8988T (cell line): ENCODE results near the gene SYNGR4.
"Not testable (repeated sequence)": the region's sequence is repeated elsewhere in the genome, so short reads cannot be mapped to it uniquely, and the experiment has no call there.

Experiments
- DNase-seq: peaks from one replicate; pipeline ENCODE4 v3.0.0; 2011

The SYNGR4 gene

GRCh38 chr19:48342414-48342738 lies 21.8 kb upstream of the SYNGR4 start:
- DNase-seq: no peak

GRCh38 chr19:48342841-48343540 lies 21.2 kb upstream of the SYNGR4 start:
- no peak for DNase-seq

DNA sequence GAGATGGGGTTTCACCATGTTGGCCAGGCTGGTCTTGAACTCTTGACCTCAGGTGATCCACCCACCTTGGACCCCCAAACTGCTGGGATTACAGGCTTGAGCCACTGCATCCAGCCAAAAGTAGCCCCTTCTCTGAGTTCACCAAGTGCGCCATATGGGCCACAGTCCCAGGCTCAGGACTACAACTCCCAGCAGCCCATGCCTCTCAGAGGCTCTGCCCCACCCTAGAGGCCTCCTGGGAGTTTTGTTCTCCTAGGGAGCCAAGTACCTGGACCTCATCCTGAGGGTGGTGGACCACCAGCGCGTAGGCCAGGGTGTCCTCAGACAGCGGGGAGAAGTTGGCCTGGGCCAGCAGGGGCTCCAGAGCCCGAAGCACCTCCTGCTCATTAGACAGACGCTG lies 19.3 kb upstream of the SYNGR4 start:
- peak; percentile 61 for DNase-seq

- DNase-seq: no peak
Observed at GRCh38 chr19:48346191-48346590, 18.0 kb upstream of the SYNGR4 start.

DNA sequence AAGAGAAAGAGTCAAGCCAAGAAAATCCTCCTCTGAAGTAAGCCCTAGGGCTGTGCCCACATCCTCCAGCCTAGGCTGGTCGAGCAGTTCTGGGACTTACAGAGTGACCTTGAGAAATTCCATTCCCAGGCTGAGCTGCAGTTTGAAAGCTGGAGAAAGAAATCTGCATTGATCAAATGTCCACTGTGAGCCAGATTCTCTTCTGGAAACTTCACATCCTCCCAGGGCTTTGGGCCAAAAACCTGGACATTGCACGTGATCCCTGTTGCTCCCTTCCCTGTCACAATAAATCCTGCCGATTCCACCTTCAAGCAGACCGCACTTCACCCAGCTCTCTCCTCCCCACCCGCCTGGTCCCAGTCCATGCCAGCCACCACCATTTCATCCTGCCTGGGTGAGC lies 16.1 kb upstream of the SYNGR4 start:
- no peak for DNase-seq

DNA sequence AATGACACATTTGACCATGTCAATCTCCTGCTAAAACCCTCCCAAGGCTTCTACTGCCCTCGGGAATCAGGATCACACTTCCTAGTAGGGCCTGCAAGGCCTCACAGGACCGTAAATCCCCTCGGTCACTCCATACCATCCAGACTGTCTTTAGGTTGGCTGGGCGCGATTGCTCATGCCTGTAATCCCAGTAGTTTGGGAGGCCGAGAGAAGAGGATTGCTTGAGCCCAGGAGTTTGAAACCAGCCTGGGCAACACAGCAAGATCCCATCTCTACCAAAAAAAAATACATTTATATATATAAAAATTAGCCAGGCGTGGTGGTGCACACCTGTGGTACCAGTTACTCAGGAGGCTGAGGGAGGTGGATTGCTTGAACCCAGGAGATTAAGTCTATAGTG lies 15.4 kb upstream of the SYNGR4 start:
- no peak for DNase-seq

- no peak for DNase-seq
Observed at GRCh38 chr19:48350856-48351255, 13.3 kb upstream of the SYNGR4 start.

DNA sequence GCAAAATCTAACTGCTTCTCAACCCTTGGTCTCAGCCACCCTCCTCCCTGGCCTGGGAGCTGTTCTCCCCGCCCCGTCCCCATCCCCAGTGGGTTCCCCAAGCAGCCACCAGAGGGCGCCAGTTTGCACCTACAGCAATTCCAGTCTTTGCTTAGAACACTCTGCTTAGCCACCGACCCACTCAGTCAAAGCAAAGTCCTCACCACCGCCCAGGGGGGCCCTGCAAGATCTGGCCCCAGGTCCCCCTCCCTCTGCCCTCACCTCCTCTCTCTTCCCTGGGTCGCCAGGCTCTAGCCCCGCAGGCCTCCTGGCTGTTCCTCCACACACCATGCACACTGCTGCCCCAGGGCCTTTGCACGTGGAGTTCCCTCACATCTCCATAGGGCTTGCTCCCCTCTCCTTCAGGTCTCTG lies 12.8 kb upstream of the SYNGR4 start:
- DNase-seq: peak; percentile 66

GRCh38 chr19:48353677-48354076 lies 10.5 kb upstream of the SYNGR4 start:
- DNase-seq: no peak

DNA sequence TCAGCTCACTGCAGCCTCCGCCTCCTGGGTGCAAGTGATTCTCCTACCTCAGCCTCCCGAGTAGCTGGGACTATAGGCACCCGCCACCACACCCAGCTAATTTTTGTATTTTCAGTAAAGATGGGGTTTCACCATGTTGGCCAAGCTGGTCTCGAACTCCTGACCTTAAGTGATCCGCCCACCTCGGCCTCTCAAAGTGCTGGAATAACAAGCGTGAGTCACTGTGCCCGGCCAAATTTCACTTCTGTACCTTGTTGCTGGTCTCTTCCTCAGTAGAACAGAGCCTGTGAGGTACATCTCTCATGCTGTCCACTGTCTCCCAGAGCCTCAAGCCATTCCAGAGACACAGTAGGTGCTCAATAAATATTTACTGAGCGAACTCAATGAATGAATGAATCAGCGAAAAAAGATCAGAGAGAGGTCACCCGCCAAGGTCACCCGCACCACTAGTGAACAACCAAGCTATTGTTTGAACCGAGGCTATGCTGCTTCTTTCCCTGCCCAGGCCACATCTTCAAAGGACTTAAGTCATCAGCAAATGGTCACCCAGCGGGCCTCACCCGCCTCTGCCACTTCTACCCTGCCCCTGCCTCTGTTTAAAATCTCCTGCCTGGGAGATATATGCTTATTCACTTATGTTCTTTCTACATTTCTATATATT lies 9.7 kb upstream of the SYNGR4 start:
- no peak for DNase-seq

DNA sequence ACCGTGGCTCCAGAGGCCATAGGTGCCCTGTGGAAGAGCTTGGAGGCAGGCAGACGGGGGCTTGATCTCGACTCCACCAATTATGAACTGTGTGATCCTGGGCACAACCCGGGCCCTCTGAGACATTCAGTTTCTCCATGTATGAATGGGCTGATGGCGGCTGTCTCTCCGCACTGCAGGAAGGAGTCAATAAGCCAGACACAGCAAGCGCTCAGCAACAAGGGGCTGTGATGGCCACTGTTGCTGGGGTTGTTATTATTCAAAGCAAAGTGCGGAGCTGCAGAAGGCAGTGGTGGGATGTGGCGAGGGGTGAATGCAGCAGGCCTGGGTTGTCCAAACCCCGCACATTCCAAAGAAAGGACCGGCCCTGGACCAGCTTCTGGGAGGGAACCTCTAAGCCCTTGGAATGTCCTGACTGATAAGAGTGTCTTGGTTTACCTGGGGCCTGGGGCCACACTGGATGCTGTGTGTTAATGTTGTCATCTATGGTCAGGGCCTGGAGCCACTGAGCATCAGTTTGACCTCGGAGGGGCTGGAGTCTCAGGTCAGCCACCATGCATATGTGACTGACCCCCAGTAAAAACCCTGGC lies 8.7 kb upstream of the SYNGR4 start:
- DNase-seq: no peak

- DNase-seq: no peak
Observed at GRCh38 chr19:48359123-48359522, 5.0 kb upstream of the SYNGR4 start.

GRCh38 chr19:48361912-48362311 lies 2.3 kb upstream of the SYNGR4 start:
- DNase-seq: no peak

DNA sequence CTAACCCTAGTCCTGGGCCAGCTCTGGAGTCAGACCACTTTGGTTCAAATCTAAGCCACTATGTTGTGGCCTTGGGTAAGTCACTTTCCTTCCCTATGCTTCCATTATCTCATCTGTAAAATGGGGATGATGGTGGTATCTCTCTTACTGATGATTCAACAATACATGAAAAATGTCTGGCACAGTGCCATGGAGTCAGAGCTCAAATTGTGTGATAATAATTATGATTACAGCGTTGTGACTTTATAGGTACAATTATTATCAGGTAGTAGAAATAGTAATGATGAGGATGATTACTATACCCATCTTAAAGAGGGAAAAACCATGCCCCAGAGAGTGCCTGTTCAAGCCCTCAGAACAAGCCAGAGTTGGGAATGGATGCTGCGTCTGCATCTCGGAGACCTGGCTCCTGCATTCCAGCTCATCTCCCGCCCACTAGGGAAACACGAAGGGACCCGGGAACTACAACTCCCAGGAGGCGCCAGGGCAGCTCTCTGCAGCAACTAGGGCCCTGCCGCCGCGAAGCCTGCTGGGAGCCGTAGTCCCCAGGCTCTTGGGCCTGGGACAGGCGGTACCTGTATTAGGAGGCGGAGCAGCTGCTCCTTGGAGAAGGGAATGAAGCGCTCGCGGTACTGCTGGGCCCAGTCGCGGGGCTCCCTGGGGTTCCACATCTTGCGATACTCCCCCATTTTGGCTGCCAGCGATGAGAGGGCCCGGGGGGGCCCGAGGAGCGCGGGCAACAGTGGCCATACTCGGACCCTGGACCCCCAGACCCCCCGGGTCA lies 1.3 kb upstream of the SYNGR4 start:
- DNase-seq: peak; percentile 49

DNA sequence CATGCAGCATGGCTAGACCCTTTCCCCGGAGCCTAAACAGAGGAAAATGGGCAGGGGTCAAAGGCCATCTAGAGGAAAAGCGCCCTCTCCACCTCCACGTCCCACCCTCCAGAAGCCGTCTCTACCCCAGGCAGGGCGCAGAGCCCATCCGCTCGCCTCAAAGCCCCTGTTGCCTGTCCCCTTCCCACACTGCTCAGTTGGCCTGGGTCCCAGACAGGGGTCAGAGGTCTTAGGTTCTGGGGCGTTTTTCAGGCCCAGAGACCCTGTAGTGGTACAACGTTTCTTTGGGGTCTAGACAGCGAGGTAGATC lies 712 bp upstream of the SYNGR4 start:
- no peak for DNase-seq

DNA sequence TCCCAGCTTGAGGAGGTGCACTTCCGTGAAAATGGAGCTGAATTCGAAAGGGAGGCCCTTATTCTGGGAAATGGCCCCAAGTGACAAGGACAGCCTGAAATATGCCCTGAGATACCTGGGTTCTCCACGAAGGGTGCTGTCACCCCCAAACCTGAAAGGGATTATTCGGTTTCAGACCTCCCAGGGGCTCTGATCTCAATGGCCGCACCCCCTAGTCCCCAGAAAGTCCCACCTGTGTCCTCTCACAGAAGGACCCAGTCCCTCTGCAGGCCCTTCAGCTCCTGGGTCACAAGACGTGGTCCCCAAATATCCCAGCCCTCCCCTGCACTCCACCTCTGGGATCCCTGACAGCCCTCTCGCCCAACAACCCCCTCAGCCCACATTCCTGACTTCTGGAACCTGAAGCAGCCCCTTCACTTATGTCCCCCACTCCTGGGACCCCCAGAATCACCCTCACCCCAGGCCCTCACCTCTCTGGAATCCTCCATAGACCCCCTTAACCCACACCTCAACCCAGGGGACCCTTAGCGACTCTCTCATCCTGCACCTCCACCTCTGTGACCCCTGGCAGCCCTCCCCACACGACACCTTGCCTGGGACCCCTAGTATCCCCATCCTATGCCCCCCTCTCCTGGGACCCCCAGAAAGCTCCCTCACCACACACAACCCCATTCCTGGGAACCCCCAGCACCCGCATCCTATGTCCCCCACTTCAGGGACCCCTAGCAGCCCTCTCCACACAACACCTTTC lies 606 bp downstream of the SYNGR4 start:
- DNase-seq: no peak

DNA sequence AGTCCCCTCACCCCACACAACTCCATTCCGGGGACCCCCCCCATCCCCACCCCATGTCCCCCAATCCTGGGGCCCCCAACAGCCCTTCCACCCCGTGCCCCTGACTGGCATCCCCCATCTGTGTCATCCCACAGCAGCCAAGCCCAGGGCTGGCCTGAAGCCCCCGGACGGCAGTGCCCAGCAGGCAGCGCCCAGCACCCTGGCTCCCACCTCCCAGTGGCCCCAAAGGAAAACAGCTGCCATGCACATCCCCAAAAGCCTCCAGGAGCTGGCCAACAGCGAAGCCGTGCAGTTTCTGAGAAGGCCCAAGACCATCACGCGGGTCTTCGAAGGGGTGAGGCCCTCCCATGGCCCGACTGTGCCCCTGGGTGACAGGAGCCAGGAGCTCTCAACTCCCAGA lies 1.4 kb downstream of the SYNGR4 start:
- no peak for DNase-seq

DNA sequence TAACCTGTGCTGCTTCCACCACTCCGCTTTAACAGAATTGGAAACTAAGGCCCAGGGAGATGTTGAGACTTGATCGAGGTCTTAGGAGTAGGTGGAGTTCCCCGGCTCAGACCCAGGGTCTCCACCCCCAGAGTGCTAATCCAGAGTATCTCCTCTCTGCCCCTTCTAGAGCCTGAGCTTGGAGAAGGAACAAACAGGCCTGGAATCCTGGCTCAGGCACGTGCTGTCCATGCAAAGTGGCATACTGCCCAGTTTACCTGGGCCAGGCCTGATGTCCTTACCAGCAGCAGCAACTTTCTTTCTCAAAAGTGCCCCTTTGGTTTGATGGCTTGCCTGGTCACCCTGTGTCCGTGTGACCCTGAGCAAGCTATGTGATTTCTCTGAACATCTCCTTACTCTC lies 3.7 kb downstream of the SYNGR4 start:
- no peak for DNase-seq

GRCh38 chr19:48368936-48369335 lies 4.8 kb downstream of the SYNGR4 start:
- DNase-seq: no peak

DNA sequence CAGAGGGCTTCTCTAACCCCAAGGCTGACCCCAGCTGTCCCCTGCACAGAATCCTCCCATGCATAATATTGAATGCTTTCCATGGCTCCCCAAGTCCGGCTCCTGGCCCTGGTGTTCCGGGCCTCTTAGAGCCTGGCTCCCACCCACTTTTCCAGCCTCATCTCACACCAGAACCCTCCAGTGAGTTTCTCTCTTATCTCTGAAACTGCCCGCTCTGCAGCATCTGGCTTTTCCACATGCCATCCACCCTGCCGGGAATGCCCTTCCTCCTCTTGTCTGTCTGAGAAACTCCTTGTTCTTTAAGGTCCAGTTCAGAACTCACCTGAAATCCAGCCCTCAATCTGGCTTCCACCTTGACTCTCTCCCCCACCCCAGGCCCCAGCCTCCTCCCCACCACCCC lies 6.8 kb downstream of the SYNGR4 start:
- DNase-seq: no peak

DNA sequence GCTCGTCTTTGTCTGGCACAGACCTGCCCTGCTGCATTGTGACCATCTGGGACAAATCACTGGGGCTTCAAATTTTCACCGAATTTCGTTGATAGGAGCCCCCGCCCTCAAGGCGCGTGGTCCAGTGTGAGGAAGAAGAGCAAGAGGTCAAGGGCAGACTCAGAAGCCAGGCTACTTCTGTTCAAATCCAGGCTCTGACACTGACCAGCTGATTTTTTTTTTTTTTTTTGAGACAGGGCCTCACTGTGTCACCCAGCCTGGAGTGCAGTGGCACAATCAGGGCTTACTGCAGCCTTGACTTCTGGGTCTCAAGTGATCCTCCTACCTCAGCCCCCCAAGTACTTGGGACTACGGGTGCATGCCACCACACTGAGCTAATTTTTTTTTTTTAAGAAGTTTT lies 7.2 kb downstream of the SYNGR4 start:
- DNase-seq: no peak

DNA sequence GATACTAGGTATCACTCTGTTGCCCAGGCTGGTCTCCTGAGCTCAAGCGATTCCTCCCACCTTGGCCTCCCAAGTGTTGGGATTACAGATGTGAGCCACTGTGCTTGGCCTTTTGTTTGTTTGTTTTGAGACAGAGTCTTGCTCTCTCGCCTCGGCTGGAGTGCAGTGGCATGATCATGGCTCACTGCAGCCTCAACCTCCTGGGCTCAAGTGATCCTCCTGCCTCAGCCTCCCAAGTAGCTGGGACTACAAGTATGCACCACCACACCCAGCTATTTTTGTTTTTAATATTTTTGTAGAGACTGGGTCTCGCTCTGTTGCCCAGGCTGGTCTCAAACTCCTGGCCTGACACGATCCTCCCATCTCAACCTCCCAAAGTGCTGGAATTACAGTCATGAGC lies 7.6 kb downstream of the SYNGR4 start:
- not testable (repeated sequence) for DNase-seq

- DNase-seq: no peak
Observed at GRCh38 chr19:48372904-48373303, 8.7 kb downstream of the SYNGR4 start.
